ENCODE data around the gene GTPBP2.
"Not testable (repeated sequence)": the region's sequence is repeated elsewhere in the genome, so short reads cannot be mapped to it uniquely, and the experiment has no call there.

Gene GTPBP2, protein sequence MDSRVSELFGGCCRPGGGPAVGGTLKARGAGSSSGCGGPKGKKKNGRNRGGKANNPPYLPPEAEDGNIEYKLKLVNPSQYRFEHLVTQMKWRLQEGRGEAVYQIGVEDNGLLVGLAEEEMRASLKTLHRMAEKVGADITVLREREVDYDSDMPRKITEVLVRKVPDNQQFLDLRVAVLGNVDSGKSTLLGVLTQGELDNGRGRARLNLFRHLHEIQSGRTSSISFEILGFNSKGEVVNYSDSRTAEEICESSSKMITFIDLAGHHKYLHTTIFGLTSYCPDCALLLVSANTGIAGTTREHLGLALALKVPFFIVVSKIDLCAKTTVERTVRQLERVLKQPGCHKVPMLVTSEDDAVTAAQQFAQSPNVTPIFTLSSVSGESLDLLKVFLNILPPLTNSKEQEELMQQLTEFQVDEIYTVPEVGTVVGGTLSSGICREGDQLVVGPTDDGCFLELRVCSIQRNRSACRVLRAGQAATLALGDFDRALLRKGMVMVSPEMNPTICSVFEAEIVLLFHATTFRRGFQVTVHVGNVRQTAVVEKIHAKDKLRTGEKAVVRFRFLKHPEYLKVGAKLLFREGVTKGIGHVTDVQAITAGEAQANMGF

DNA sequence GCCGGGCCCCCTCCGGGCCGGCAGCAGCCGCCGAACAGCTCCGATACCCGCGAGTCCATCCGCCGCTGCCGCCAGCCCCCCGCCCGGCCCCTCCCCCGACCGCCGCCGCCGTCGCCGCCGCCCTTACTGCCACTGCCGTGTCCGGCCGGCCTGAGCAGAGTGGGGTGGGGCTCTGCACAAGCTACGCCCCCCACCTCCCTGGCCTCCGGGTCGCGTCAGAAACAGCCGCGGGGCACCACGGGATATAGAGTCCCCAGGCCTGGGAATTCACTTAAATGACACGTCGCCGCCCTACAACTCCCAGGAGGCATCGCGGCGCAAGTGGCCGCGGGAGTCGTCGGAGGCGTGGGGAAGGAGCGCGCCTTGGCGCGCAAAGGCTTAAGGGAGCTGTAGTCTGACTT lies at the start of gene GTPBP2:
TSS of gene GTPBP2 (minus strand) at position 161 of the 401 bp plus-strand sequence. CDS start at position 59, 102 bp downstream.
- peak; percentile 98 for DNase-seq (ENCODE audit: low read depth)

DNA sequence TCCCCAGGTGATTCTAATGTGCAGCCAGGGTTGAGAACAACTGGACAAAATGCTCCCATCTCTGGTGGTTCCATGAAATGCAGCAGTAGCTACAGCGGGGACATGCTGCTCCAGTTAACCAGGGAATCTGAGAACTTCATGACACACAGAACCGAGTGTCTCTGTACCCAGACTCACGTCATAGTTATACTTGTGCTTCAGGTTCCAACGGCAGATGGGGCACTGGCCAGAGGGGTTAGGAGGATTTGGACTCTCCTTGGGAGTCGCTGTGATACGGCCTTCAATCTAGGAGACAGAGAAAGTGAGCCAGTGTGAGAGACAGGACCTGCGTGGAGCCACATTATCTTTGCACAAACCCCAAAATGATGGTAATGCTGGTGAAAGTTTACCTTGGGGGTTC lies 49.3 kb upstream of the GTPBP2 start:
- no peak for DNase-seq (ENCODE audit: low read depth)

DNA sequence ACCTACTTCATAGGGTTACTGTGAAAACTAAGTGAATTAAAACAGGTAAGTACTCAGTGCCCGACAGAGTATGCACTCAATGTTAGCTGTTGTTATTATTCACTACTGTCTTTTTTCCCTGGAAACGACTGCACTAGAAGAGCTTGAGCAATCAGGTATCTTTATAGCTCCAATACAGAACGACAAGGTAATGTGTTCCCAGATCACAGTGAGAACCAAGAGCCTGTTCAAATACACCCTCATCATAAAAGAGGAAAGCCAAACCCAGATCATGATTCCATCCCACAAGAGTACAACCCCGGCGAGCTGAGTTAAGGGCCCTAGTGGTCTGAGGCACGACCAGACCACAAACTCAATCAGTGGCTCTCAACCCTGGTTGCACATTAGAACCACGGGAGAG lies 48.7 kb upstream of the GTPBP2 start:
- no peak for DNase-seq (ENCODE audit: low read depth)

DNA sequence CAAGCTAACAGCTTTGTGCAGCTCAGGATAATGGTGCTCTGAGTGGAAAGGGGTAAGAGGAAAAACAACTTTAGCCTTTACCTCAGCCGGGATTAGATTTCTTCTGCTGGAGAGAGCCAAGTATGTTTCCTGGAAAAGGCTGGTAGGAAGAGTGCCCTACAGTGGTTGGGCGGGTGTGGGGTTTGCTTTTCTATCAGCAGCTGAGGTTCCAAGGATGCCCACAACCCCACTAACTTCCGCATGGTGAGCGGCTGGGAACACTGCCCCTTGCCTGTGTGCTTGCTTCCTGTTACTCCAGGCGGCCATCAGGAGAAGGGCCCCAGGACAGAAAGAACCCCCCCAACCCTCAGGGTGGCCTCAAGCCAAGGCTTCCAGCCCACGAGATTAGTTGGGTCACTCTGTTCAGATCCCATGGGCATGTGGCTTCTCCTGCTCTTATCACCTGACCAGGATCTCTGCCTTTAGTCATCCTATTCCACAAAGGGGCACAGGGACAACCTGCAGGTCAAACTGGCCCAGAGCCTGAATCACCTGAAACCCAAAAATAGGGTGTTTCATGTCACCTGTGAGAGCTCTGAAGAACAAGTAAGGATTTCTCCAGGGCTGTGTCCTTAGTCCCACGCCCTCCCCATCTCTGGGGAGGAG lies 48.0 kb upstream of the GTPBP2 start:
- no peak for DNase-seq (ENCODE audit: low read depth)

DNA sequence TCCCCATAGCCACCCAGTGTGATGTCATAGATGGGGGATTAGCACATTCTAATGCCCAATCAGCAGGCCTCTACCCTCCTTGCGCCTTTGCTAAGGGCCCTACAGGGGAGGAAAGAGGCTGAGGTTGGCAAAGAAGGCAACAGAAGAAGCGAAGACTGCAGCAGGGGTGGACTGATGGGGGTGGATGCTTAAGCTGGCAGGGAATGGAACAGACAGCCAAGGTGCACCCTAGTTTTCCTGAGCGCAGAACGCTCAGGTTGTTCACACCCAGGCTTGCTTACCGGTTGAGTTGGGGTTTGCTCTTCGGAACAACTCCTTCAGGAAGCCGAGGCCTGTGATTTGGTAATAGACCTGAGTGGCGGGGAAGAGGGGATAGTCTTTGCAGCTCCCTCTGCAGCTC lies 45.9 kb upstream of the GTPBP2 start:
- DNase-seq (ENCODE audit: low read depth), result no peak

DNA sequence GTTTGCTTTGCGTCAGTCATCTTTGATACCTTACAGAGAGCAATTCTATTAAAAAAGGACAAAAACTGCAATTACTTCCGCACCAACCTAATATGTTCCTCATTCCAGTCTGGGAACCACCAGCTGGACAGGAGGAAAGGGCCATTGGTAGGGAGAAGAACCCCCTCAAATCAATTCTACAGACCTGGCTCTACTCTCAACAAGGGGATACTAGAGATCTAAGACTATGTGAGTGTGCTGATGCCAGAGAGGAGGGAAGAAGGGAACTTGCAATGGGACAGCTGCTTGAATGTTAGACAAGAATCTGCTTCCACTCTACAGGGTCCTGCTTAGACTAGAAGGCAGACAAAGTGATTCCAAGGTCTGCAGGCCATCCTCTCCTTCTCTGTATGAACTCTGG lies 45.2 kb upstream of the GTPBP2 start:
- no peak for DNase-seq (ENCODE audit: low read depth)

DNA sequence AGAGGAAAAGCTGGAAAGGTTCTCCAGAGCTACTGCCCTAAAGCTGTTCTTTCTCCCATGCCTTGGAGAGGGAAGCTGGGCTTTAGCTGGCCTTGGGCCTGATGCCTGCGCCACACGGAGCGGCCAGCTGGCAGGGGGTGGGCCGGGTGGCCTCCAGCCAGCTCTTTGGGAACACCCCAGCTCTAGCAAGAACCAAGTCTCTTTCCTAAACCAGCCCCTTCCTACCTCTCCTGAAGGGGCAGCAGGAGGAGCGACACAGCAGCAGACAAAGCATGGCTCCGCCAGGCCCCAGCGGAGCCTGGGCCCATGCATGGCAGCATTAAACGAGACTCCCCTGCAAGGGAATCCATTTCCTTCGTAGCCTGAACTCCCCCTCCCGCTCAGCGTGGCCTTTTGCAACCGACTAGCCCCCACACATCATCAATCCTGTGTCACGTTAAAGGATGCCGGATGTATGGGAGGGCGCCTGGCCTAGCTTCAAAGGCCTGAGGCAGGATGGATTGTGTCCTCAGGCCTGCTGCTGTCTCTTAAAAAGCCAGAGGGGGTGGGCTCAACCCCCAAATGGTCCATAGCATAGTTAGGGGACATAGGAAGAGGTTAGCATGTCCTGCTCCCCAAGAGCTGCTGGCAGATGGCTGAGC lies 44.5 kb upstream of the GTPBP2 start:
- no peak for DNase-seq (ENCODE audit: low read depth)

DNA sequence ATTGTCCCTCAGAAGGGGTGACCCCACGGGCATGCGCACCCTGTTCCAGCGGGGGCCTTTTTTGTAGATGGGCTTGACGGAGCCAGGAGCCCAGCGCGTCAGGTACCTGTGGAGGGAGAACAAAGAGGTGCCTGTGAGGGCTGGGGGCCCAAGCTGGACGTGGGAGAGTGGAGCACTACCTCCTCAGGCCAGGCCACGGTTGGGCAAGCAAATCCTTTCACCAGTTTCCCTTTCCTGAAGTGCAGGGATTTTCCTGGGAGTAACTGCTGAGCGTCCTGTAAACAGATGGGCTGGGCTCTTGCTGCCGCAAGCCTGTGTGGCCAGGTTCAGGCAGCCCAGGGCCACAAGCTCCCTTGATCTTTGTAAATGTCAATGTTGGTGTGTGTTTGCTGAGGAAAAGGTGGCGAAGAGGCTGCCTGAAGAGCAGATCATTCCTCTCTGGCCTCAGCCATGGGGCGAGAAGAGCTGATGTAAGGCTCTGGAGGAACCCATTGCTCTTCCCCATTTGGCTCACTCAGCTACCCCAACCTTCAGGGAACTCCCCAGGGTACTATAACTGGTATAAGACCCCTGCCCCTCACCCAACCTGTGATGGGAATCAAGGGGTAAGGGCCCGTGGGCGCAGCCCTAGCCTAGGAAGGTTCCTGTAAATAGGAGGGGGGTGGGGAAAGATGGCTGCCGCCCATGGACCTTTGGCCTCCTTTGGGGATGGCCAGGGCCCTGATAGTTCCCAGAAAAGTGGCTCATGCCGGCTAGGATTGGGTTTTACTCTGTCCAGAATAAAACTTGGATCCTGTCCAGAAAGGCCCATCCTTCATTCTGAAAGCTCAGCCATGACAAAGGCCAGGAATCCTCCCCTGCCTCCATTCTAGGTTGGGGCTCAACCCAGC lies 43.0 kb upstream of the GTPBP2 start:
- DNase-seq (ENCODE audit: low read depth), result no peak

DNA sequence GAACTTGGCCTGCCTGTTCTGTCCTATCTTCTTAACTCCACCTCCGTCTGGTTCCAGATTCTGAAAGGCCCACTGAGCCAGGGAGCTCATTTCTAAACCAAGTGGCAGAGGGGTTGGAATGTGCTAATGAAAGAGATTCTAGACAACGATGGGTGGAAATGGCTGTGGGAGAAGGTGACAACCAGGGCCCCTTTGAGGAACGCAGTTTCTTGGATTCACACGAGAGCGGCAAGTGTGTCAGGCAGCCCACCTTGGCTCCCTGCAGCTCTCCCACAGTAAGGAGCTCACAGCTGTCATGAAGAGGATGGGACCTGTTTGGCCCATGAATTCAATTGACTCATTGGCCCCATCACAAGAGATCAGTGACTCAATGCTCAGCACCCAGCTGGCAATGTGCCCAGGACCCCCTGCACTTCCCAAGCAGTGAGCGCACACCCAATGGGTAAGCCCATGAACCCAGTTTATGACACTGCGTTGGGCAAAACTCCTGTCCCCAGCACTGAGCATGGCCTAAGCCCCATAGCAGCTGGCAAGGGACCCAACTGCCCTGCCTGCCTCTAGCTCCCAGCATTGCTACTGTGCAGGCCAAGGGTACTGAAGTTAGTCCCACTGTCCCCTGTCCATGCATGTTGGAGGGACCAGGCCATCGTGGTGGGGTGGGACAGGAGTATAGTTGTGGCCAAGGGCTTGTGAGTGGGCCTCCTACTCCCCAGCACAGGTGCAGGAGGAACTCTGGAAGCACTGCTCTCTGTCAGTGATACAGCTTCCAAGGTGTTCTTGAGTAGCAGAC lies 42.1 kb upstream of the GTPBP2 start:
- DNase-seq (ENCODE audit: low read depth), result no peak

DNA sequence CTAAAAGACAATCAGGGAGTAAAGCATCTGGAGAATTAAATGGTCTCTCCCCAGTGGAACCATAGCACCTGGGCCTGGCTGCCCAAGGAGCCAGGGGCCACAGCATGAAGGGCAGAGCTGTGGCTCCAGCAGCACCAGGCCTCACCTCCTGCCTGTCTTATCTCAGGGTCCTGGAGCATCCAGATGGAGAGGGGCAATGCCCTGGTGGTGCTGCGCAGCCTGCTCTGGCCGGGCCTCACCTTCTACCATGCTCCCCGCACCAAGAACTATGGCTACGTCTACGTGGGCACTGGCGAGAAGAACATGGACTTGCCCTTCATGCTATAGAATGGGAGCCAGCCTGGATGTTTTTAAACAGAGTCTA lies 41.5 kb upstream of the GTPBP2 start:
- no peak for DNase-seq (ENCODE audit: low read depth)

DNA sequence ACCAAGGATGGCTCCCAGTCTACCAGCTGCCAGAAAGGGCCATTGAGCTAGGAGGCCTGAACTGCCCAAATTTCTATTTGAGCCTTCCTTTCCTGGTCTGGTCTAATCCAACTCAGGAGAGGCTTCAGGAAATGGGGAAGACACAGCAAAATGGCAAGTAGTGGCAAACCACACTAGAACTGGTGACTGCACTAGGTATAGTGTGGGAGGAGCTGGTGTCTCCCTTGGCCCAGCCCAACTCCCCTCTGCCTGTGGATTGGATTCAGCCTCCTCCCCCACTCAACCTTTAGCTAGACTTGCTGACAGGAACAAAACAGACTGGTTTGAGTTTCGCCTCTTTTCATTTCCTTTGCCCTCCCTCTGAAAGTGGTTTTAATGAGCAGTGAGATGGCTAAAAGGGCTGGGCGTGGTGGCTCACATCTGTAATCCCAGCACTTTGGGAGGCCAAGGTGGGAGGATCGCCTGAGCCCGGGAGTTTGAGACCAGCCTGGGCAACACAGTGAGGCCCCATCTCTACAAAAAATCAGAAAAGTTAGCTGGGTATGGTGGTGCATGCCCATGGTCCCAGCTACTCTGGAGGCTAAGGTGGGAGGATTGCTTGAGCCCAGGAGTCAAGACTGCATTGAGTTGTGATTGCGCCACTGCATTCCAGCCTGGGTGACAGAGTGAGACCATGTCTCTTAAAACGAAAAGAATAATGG lies 41.0 kb upstream of the GTPBP2 start:
- DNase-seq (ENCODE audit: low read depth), result no peak

DNA sequence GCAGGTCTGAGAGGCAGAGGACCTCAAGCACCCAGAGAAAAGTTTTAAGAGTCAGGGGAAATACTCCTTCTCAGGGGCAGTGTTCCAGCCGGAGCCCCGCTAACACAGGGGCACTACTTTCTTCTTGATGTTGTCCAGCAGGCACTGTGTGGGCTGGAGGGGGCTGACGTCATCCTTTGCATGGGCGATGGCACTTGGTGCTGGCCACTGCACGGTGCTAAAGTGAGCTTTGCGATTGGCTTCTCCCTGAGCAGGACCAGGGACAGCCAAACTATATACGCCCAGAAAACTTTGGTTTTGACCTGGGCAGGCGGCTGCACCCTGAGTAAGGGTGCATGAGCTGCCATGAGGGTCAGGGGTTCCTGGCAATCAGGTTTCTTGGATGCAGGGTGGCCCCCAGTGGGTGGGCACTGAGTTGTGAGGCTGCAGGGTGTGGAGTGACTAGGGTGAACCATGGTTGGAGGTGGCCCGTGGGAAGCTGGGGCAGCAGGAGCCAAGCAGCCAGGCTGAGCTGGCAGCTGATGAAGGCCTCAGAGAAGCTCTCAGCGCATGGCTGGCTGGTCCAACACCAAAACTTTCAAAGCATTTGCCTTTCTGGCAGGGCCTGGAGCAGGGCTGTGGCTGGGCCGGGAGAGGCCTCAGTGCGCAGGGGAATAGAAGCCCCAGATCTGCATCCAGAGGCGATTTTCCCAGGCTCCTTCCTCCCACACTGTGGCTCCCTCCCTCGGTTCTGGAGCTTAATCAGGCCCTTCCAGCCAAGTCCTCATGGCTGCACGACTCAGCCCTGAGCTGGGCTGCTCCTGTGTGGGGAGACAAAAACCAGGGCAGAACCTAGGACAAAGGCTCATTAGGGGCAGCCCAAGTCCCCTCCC lies 40.2 kb upstream of the GTPBP2 start:
- DNase-seq (ENCODE audit: low read depth), result no peak

DNA sequence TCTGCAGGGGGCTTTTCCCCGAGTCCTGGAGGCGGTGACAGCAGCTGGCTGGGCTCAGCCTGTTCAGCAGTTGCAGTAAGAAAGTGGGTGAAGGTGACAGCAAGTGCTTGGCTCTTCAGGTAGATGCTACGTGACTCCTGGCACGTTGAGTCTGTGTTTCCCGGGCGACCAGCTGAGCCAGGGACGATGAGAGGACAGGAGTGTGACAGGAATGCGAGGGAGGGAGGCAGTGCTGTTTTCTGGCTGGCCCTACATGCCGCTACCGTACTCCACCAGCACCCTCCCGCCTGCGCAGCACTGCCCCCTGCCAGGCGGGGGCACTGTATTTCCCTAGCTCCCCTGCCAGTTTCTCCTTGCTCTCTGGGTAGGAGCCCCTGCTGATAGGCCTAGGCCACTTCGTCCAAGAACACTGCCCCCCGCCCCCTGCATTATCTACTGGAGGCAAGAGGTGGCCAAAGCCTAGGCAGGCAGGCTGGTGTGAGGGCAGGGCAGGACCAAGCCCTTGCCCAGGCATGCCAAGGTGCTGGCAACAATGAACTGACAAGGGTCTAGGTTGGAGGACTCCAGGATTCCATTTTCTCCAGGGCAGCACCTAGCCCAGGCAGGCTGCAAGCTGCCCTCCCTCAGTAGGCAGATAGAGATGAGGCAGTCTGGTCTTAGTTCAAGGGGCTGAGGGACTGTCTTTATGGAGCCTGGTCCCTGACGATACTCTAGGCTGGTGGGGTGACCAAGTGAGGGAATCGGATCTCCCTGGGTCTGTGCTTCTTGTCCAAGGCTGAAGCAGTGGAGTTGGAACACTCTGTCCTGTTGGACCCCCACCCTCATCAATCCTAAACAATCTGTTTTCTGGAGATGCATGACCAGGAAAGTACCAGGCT lies 39.3 kb upstream of the GTPBP2 start:
- no peak for DNase-seq (ENCODE audit: low read depth)

DNA sequence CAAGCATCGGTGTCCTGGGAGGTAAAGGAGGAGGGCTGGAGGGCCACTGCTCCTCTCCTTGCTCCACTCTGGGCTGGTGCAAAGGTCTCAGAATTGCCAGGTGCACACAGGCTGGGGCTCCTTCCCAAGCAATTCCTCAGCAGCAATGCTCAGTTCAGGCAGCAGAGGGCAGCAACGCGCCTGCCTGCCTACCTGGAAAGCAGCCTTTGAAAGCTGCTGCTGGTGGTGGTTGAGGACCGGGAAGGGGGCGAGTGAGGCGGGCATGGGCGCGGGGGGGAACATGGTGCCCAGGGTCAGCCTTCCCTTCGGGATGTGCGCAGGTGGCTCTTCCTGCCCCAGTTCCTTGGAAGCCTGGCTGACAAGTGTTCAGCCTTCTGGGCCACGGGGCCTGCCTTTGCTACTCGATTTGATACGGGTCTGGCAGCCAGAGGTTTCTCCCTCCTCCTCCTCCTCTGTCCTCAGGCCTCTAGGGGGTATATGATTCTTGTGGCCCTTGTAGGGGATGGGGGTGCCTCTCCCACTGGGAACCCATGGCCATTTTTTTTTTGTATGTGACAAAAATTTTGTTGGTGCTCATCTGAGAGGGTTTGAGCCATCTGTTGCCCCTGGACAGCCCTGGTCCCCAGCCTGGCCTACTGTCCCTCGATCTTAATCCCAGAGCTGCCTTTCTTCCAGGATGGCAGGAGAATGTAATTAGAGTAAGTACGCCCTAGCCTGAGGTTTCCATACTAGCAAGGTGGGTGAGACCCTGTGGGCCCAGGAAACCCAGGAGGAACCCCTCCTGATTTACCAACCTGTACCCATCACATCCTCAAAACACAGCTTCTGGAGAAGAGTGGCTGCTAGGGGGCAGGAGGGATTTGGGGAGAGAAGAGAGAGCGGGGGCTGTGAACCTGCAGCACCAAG lies 38.4 kb upstream of the GTPBP2 start:
- DNase-seq (ENCODE audit: low read depth), result no peak

DNA sequence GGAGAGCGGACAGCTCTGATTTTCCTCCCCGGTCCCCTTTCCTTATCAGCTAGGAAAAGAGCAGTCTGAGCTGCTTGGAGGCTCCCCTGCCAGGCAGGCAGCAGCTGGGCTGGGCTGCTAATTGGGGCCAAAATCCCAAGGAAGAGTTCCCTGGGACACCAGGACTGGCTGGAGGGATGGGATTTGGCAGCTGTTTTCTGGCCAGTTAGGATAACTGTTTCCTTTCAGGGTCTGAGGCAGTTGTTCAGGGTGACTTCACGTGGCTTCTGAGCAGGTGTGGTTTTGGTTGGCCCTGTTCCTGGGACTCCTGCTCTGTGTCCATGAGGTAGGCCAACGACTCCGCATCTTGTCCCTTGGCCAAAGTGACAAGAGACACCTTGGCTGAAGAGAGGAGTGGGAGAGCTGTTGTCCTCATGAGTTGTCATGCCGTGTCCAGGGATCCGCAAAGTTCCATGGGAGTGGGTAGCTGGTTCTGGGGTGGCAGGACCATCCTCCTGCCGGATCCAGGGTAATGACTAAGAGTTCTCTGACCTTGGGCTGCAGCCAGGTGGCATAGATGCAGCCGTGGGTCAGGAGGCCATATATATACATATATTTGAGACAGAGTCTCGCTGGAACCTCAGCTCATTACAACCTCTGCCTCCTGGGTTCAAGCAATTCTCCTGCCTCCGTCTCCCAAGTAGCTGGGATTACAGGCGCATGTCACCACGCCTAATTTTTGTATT lies 37.3 kb upstream of the GTPBP2 start:
- no peak for DNase-seq (ENCODE audit: low read depth)

DNA sequence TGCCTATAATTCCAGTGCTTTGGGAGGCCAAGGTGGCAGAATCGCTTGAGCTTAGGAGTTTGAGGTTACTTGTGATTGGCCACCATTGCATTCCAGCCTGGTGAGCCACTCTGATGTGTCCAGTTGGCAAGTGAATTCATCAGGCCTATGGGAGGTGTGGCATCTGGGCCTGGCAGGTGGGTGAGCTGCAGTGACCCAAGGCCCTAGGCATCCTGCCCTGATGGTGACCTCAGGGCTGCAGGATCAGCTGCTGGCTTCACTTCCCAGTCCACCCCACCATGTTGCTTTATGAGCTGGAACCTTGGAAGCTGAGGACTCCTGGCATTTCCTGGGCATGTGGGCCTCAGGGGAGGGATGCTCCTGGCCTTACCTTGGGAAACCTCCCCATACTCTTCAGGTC lies 36.3 kb upstream of the GTPBP2 start:
- no peak for DNase-seq (ENCODE audit: low read depth)

DNA sequence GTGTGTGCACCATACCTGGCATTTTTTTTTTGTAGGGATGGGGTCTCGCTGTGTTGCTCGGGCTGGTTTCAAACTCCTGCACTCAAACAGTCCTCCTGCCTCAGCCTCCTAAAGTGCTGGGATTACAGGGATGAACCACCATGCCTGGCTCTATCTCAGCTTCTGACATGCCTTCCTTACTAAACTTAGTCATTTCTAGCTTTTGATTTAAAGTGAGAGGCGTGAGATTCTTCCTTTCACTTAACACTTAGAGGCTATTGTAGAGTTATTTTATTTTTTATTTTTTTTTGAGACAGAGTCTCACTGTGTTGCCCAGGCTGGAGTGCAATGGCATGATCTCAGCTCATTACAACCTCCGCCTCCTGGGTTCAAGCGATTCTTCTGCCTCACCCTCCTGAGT lies 33.9 kb upstream of the GTPBP2 start:
- not testable (repeated sequence) for DNase-seq (ENCODE audit: low read depth)
